Measurements from ENCODE around the gene NTRK2. TPM values are rescaled to one million over a fixed set of nuclear protein-coding genes. Genes with fewer than 3 reads are reported as not detected.

NTRK2 gene
- total and polyA plus RNA-seq, 2 experiments from 2014 or later, result 0.03 TPM; not detected in 1

DNA sequence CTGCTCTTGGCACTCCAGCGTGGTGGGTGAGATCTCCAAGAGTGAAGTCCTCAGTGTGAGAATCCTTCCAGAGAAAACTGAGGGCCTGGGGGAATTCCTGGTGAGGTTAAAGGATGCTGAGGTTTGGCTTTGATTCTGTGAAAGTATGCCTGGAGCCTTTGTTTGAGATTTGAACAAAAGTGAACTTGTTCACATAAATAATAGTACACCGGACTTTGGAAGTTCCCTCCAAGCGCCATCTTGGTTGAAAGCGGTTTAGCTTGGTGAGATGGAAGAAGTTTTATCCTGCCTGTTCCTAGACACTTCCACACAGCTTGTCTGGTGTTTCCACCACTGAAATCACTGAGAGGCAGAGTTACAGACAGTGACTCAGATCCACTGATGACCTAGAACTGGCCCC, 286.4 kb downstream of the NTRK2 start:
- Histone ChIP-seq H3K36me3 (ENCODE audit: insufficient read depth) (no peaks in the 10 kb centered on the region), H3K4me2 (no peak overlapping the region), H3K27ac (ENCODE audit: low read depth) (no peak overlapping the region), H2AFZ (no peak overlapping the region), H3K4me3 (no peak overlapping the region), H3F3A (replicated peaks; ENCODE audit: low read depth) (no peaks in the 10 kb centered on the region), H3K79me2 (replicated peaks; ENCODE audit: insufficient read depth) (no peaks in the 10 kb centered on the region), H3K4me1 (ENCODE audit: insufficient read depth) (no peaks in the 10 kb centered on the region; the same call in 1 of the 2 replicates), H3K27me3 (ENCODE audit: insufficient read depth) (no peaks in the 10 kb centered on the region), H4K20me1 (replicated peaks; ENCODE audit: insufficient read depth) (no peaks in the 10 kb centered on the region), H3K9me2 (ENCODE audit: insufficient read depth) (peaks cover 11% of the 10 kb centered on the region; the same call in 1 of the 2 replicates)
- no peak for ATAC-seq
- H3K27ac Mint-ChIP-seq, result no peak overlapping the region
- DNase-seq (ENCODE audit: low spot score), result no peak
- no peak for TF ChIP-seq STAT1 (IDR thresholded peaks at IDR 0.05; ENCODE audit: unreplicated experiment)
- TF ChIP-seq ETS1 (IDR thresholded peaks at IDR 0.05), result no peak
- no peak for TF ChIP-seq ZNF462 (CRISPR knock-in tag; IDR thresholded peaks at IDR 0.05)
- TF ChIP-seq ZNF114 (CRISPR knock-in tag; IDR thresholded peaks at IDR 0.05), result no peak
- TF ChIP-seq CREB1 (CRISPR knock-in tag; IDR thresholded peaks at IDR 0.05; ENCODE audit: low read depth), result no peak
- TF ChIP-seq JUNB (IDR thresholded peaks at IDR 0.05; ENCODE audit: unreplicated experiment), result no peak
- H3K36me3 Mint-ChIP-seq (ENCODE audit: low read depth), result no peaks in the 10 kb centered on the region
- H3K27me3 Mint-ChIP-seq (ENCODE audit: insufficient read depth, low read depth, poor library complexity), result peaks cover 16% of the 10 kb centered on the region
- no peak overlapping the region for H3K4me3 Mint-ChIP-seq
- peaks cover 10% of the 10 kb centered on the region for H3K4me1 Mint-ChIP-seq
- peaks cover 4% of the 10 kb centered on the region; the same call in 1 of the 3 replicates for H3K9me3 Mint-ChIP-seq

All from GM23338 (cell line).